ENCODE data around the gene TLR5. TPM values are rescaled to one million over a fixed set of nuclear protein-coding genes. Genes with fewer than 3 reads are reported as not detected.

TLR5 gene
- total RNA-seq, 4 donors from 2014 or later, result 7.6 to 16.4 (median 8.9) TPM

- no peak for DNase-seq
- intact Hi-C loops (cut with DNase I; ENCODE audit: low total_unique reads), result no loop called here
- no peak overlapping the region for H3K27ac ChIP-seq
Measured at GRCh38 chr1:223076362-223076761, 66.7 kb downstream of the TLR5 start.

GRCh38 chr1:223075834-223076233 lies 67.2 kb downstream of the TLR5 start:
- H3K4me3 ChIP-seq, result no peak overlapping the region
- H3K36me3 ChIP-seq, result no peaks in the 10 kb centered on the region
- no peaks in the 10 kb centered on the region for H3K27me3 ChIP-seq
- intact Hi-C loops (cut with DNase I; ENCODE audit: low total_unique reads), result no loop called here
- no peaks in the 10 kb centered on the region for H3K4me1 ChIP-seq
- H3K9me3 ChIP-seq, result no peaks in the 10 kb centered on the region
- no peak for DNase-seq
- TF ChIP-seq POLR2A (IDR thresholded peaks at IDR 0.05), result no peak
- TF ChIP-seq, protein P1, sequence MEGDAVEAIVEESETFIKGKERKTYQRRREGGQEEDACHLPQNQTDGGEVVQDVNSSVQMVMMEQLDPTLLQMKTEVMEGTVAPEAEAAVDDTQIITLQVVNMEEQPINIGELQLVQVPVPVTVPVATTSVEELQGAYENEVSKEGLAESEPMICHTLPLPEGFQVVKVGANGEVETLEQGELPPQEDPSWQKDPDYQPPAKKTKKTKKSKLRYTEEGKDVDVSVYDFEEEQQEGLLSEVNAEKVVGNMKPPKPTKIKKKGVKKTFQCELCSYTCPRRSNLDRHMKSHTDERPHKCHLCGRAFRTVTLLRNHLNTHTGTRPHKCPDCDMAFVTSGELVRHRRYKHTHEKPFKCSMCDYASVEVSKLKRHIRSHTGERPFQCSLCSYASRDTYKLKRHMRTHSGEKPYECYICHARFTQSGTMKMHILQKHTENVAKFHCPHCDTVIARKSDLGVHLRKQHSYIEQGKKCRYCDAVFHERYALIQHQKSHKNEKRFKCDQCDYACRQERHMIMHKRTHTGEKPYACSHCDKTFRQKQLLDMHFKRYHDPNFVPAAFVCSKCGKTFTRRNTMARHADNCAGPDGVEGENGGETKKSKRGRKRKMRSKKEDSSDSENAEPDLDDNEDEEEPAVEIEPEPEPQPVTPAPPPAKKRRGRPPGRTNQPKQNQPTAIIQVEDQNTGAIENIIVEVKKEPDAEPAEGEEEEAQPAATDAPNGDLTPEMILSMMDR (IDR thresholded peaks at IDR 0.05), result no peak
- no peak overlapping the region for H3K27ac ChIP-seq

More at GRCh38 chr1:223076362-223076761, 66.7 kb downstream of the TLR5 start:
- H3K4me1 ChIP-seq, result no peaks in the 10 kb centered on the region
- H3K27me3 ChIP-seq, result no peaks in the 10 kb centered on the region
- TF ChIP-seq, protein P1 (IDR thresholded peaks at IDR 0.05), result no peak
- TF ChIP-seq POLR2A (IDR thresholded peaks at IDR 0.05), result no peak
- H3K36me3 ChIP-seq, result no peaks in the 10 kb centered on the region
- no peak overlapping the region for H3K4me3 ChIP-seq
- no peaks in the 10 kb centered on the region for H3K9me3 ChIP-seq

- TF ChIP-seq POLR2A (IDR thresholded peaks at IDR 0.05), result no peak
- TF ChIP-seq, protein P1 (IDR thresholded peaks at IDR 0.05), result no peak
- H3K36me3 ChIP-seq, result no peaks in the 10 kb centered on the region
- no peak for DNase-seq
- no peak overlapping the region for H3K27ac ChIP-seq
- intact Hi-C loops (cut with DNase I; ENCODE audit: low total_unique reads), result no loop called here
- H3K4me1 ChIP-seq, result no peaks in the 10 kb centered on the region
- no peaks in the 10 kb centered on the region for H3K9me3 ChIP-seq
- H3K4me3 ChIP-seq, result no peak overlapping the region
- no peaks in the 10 kb centered on the region for H3K27me3 ChIP-seq
Measured at GRCh38 chr1:223074445-223075300, 68.4 kb downstream of the TLR5 start.

DNA sequence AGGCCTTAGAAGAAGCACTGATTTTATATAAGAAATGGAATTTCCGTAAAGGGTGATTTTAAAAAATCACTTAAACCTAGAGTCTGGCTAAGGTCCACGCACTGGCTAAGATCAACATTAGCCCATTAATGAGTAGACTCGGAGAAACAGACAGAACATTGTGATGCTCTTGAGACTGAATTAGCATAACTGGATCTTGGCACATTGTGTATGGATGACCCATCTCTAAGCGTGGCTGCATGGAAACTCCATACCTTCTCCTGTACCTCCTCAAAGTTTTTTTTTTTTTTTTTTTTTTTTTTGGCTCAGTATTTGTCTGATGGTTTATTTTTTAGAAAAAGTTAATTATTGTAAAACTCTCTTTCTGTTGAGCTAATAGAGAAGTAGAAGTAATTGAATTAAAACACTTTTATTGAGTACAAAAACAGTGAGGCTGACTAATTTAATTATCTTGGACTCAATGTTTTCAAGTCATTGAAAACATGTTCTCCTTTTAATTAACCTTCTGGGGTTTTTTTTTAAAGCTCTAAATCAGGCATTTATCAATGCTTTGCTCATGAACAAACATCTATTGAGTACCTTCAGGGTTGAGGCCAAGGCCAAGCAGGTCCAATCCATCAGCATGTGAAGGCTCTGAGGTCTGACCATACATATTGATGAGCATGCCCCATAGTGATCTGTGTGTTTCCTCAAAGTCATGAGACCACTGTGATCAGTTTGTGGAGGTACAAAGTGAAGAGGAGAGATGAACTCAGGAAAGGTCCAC lies 74.0 kb downstream of the TLR5 start:
- Histone ChIP-seq H3K4me1 (no peaks in the 10 kb centered on the region), H3K27me3 (no peaks in the 10 kb centered on the region)
- intact Hi-C loops (cut with DNase I; ENCODE audit: low total_unique reads), result no loop called here

More for the DNA sequence above, 74.0 kb downstream of the TLR5 start:
- H3K9me3 ChIP-seq, result no peaks in the 10 kb centered on the region
- no peak overlapping the region for H3K27ac ChIP-seq
- no peak for DNase-seq
- no peak overlapping the region for H3K4me3 ChIP-seq
- H3K36me3 ChIP-seq, result no peaks in the 10 kb centered on the region
- TF ChIP-seq, protein P1 (IDR thresholded peaks at IDR 0.05), result no peak
- no peak for TF ChIP-seq POLR2A (IDR thresholded peaks at IDR 0.05)

All from uterus (tissue), 4 donors.